GM21390 (cell line): Measurements from ENCODE around the gene KLK8.

Experiments
- ATAC-seq: cut with Tn5 transposase; IDR thresholded peaks from one replicate; pipeline ENCODE4 v1.9.1; 2021; ENCODE audit not compliant: unreplicated experiment

The KLK8 gene

DNA sequence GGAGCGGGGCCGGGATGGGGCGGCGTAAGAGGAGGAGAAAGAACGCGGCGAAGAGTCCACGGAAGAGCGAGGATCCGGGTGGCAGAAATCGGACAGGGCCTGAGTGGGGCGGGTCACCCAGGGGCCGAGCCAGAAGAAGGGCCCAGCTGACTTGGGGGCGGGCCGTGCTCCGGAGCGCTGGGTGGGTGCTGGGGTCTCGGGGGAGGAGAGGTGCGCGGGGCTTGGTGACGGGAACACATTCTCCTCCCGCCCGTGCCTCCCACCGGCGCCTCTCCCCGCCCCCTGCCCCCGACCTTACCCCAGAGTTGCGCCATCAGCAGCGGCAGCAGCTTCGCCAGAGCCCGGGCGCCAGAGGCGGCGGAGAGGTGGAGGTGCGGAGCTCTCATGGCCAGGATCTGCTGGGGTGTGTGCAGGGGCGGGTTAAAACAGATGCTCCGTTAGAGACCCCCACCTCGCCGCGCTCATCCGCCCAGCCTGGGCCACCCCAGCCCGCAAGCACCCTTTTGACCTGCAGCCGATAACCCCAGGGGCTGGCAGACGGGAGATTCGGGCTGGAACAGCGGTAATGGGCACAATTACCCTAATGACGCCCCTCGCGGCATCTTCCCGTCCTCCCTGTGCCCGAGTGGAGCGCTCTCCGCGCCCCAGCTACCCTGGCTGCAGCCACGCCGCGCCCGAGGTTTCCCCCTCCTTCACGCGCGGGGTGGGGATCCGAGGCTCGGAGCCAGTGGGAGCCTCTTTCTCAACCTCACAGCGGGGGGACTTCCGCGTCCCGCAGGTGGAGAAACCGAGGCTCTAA lies 17.5 kb upstream of the KLK8 start:
- no peak for ATAC-seq

DNA sequence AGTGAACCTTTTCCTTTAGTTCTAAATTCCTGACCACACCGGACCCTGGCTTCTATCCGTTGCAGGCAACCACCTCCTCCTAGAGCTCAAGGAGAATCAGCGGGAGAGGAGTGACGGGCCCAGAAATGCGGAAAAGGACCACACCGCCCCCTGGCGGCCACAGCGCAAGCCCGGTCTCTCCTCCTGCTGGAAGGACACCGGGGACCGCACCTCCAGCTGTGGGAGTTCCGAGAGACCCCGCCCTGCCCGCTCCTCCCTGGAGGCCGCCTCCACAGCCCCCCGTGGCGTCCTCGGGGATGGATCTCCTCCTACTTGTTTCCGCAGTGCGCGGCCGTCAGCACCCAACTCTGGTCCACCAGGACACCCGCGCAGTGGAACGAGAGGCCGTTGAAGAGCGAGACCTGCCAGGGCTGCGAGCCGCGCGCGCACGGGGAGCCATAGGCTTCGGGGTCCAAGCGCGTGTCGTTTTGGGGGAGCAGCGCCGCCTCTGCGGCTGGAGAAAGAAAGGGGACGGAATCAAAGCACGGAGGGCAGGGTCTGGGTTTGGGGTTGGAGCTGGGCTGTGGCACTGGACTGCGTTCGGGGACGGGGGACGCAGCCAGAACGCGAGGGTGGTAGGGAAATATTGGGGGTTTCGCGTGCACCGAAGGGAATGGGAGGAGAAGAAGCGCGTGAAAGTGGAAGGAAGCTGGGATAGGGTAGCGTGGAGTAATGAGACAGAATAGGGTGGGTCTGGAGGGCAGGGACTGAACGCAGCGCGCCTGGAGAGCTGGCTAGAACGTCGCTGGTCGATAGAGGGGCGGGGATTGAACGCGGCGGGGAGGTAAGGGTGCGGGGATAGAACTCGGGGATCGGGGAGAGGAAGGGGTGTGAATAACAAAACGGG lies 15.6 kb upstream of the KLK8 start:
- ATAC-seq: no peak

DNA sequence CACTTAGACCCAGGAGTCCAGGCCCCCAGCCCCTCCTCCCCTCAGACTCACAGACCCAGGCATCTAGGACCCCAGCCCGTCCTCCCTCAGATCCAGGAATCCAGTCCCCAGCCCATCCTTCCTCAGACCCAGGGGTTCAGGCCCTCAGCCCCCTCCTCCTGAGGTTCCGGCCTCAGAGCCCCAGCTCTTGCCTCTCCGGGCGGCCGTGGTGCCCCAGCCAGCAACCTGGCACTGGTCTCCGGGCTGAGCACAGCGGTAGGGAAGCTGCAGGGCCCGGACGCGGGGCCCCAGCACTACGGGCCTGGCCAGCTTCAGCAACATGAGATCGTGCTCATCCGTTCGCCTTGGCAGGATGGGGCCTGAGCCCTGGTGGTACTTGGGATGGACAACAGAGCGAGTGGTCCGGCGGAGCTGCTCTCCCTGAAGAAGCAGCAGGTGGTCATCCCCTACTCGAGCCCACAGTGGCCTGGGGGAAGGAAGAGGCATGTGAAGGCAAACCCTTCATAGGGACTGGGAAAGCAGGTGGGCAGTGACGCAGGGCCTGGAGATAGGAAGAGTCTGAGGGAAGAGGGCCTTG lies 14.4 kb upstream of the KLK8 start:
- no peak for ATAC-seq

DNA sequence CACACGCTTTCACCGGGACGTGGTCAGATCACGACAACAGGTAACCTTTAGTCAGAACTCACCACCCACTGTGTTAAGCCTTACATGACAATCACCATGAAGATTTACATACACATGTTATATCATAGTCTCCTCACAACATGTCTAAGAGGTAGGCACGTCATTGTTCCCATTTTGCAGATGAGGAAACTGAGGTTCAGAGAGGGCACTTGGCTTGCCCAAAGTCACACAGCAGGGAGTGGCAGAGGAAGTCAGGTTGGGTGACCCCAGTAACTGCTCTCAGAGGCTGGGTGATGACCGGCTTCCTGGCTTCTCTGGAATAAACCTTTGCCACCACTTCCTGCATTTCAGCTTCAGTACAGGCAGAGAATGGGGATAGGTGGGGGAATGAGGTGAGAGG lies 12.8 kb upstream of the KLK8 start:
- no peak for ATAC-seq

- no peak for ATAC-seq
Measured at GRCh38 chr19:51012661-51013190, 11.3 kb upstream of the KLK8 start.

DNA sequence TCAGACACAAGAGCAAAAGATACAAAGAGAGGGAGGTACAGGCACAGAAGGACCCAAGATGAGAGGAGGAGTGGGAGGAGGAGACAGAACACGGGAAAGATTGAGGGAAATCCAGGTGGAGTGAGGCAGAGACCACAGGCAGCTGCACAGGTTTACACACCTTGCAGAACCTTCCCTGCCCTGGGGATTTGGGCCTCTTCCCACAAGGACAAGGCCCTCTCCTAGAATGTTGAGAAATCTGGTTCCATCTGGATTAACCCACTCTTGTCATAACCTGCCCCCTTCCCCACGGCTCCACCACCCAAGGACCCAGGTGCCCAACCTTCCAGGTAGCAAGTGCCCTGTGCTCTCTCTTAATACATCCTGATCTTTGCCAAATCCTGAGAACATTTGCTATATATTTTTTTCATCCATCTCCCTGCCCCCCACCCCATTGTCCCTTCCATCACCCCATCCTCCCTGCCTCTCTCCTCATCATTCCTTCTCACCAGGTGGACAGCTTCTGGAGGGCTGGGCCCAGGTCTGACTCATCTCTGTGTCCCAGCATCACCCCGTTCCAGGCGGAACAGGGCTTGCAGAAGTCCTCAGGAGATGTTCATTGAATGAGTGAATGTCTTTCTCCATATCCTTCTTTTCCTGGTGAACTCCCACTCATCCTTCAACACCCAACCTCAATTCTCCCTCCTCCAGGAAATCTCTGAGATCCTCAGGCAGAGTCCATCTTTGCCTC lies 8.8 kb upstream of the KLK8 start:
- no peak for ATAC-seq

- no peak for ATAC-seq
Measured at GRCh38 chr19:51009061-51009891, 7.9 kb upstream of the KLK8 start.

- no peak for ATAC-seq
Measured at GRCh38 chr19:51007488-51007887, 6.1 kb upstream of the KLK8 start.

DNA sequence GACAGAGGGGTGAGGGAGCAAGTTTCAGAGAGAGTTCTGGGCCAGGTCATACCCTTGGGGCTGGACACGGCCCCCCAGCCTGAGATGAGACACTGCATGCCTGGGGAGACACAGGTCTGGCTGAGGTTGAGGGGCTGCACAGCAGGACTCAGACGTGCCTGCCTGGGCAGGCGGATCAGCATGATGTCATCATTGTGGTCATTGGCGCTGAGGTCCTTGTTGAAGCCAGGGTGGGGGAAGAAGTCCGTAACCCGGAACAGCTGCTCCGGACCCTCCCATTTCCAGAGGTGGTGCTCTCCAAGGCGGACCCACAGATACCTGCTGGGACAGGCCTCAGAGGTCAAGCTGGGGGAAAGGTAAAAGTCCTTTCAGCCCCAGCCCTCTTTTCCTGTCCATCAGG lies 5.0 kb upstream of the KLK8 start:
- no peak for ATAC-seq

DNA sequence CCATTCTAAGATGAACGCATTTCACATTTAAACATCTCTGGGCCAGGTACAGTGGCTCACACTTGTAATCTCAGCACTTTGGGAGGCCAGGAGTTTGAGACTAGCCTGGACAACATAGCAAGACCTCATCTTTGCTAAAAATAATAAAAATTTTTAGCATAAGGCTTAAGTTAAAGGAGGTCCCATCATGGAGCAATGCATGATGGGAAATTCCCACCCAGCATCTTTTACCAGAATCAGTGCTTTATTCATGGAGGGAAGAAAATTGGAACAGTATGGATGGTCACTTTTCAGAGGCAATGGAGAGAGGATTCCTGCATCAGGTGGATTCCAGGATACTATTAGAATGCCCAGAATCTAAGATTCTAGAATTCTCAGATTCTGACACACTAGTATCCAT lies 3.8 kb upstream of the KLK8 start:
- ATAC-seq: no peak

DNA sequence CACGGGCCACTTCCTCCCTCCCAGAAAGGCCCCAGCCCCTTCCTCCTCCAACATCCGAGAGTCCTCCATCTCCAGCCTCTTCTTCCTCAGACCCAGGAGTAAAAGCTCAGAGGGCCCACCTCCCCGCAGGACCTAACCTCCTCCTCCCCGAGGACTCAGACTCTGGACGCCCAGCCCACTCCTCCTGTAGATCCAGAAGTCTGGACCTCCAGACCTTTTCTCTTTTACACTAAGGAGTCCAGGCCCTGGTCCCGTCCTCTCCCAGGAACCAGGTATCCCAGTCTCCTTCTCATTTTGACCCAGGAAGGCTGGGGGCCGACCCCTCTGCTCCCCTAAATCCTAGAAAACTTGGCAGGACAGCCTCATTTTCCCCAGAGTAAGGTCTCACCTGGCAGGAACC lies 1.9 kb upstream of the KLK8 start:
- ATAC-seq: no peak

DNA sequence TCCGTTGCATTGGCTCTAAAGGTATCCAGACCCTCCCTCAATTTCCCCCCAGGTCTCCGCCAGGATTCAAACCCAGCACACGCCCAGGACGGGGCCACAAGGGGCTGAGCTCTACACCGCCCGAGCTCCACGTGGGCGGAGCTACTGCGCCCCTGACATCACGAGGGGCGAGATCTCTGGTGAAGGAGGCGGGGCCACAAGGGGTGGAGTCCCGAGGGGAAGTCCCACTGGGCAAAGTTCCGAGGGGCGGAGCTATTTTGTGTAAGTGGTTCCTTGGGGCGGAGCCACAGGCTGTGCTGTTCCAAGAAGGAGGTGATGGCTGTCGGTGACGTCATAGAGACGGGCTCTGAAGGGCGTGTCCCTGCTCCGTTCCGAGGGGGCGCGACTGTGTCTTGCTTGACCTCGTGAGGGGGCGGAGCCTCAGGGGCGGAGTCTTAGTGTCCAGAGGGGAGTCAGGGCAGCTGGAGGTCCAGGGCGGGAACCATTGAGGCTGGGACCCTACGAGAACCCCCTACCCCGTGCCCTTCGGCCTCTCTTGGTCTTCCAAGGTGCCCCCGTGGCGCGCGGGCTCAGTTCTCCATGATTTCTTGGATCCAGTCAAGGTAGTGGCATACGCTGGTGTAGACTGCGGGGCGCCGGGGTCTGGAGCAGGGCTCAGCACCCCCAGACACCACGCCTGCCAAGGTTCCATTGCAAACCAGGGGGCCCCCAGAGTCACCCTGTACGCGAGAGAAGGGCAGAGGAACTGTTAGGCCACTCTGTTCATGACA lies 1.3 kb upstream of the KLK8 start:
- no peak for ATAC-seq

GRCh38 chr19:51002089-51002532 lies 707 bp upstream of the KLK8 start:
- ATAC-seq: no peak

DNA sequence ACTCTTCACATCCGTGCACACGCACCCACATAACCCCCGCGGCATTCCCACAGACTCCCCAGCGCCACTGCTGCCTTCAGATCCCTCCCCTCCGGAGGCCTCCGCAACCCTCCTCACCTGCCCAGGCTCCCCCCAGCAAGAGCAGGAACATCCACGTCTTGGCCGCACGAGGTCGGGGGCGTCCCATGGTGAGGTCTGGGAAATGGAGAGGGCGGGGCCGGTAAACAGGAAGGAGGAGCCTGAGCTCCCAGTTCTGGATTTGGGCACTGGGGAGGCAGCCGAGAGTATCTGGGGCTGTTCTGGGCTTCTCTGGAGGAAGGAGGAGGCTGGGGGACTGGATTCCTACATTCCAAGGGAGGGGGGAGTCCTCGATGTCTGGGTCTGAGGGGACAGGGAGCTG lies 423 bp downstream of the KLK8 start:
- no peak for ATAC-seq

DNA sequence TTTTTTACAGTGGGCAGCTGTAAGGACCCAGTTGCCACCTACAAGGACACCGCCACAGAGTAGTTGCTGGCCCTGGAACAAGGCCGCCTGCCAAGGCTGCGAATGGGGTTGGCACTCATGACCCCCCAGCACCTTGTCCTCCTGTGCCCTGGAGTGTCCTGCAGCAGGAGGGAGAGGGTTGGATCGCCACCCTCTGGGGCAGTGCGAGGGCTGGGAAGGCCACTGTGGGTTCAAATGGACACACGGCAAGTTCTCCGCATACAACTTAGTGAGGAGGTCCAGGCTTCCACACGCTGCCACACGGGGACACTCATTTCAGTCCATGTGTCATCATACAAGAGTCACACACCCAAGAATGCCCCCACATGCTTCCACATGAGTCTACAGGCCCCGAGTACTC lies 978 bp downstream of the KLK8 start:
- no peak for ATAC-seq

DNA sequence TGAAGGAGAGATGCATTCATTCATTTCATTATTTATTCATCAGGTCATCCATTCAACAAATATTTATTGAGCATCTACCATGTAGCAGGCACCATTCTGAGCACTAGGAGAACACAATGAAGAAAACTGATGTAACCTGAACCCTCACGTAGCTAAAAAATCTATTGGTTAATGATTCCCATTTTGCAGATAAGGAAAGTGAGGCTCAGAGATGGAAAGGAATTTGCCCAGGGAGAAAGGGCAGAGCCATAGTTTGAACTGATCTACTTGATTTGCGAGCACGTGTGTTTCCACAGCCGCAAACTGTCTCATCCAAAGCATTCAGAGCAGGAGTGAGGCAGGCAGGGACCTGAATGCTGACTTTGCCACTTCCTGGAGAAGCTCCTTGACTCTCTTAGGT lies 2.7 kb downstream of the KLK8 start:
- no peak for ATAC-seq

- no peak for ATAC-seq
Measured at GRCh38 chr19:50998061-50998460, 3.3 kb downstream of the KLK8 start.

GRCh38 chr19:50994129-50994528 lies 7.3 kb downstream of the KLK8 start:
- no peak for ATAC-seq

- ATAC-seq: no peak
Measured at GRCh38 chr19:50992666-50993035, 8.8 kb downstream of the KLK8 start.
